B cell (primary cell): ENCODE results near the gene TMIGD2. TPM values are rescaled to one million over a fixed set of nuclear protein-coding genes. Genes with fewer than 3 reads are reported as not detected.

Source experiments
- ATAC-seq: fragments of 200-7000 bp; cut with Tn5 transposase; one replicate; pipeline ENCODE4 v1.10.0; 2021; ENCODE audit warnings: low read depth, mild to moderate bottlenecking, moderate number of reproducible peaks, moderate library complexity
- CTCF ChIA-PET: fragments of 350-600 bp; sonication (Branson Sonifier 250); formaldehyde crosslinking; loops from one replicate; lab custom pipeline; 2021; ENCODE audit warnings: antibody characterized with exemption, inconsistent platforms; lab: Charles Lee
- POLR2A ChIA-PET: fragments of 350-600 bp; sonication (Branson Sonifier 250); formaldehyde crosslinking; loops from one replicate; lab custom pipeline; 2021; ENCODE audit warnings: antibody characterized with exemption; lab: Charles Lee
- DNase-seq: peaks from one replicate; pipeline ENCODE4 v3.0.0; 2013
- H2AFZ ChIP-seq: 2 replicates; pipeline ENCODE4 v1.6.1; 2012; ENCODE audit warnings: mild to moderate bottlenecking, low read depth, low read length; ENCODE audit not compliant: insufficient read depth, poor library complexity, severe bottlenecking
- H3K27ac ChIP-seq, 2 donors: 1 replicate in 1 of 2; 2 replicates in 1 of 2; pipeline ENCODE4 v1.5.1; 2012 to 2013; ENCODE audit warnings: low read length in 2 of 2, mild to moderate bottlenecking in 2 of 2, moderate library complexity in 1 of 2
- H3K27me3 ChIP-seq, 4 experiments: fragments of 200-600 bp in 1 of 4; sonication (generic) in 1 of 4; replicated peaks in 1 of 4; 1 replicate in 2 of 4; 2 replicates in 2 of 4; pipeline versions ENCODE4 v1.6.1 to v1.7.0; 2013 to 2016; ENCODE audit warnings: low read length in 3 of 4, mild to moderate bottlenecking in 2 of 4, mixed read lengths in 1 of 4, moderate library complexity in 1 of 4; ENCODE audit not compliant: insufficient read depth in 4 of 4, control insufficient read depth in 3 of 4; ENCODE audit errors: control extremely low read depth in 1 of 4
- H3K36me3 ChIP-seq, 2 experiments: replicated peaks in 1 of 2; 1 replicate in 1 of 2; 2 replicates in 1 of 2; pipeline versions ENCODE4 v1.6.1 to v1.7.1; 2013; ENCODE audit warnings: low read length in 1 of 2; ENCODE audit not compliant: insufficient read depth in 2 of 2, control insufficient read depth in 1 of 2; ENCODE audit errors: control extremely low read depth in 1 of 2, extremely low read depth in 1 of 2
- H3K4me1 ChIP-seq, 2 donors: fragments of 200-600 bp in 1 of 2; sonication (generic) in 1 of 2; 1 replicate in 1 of 2; 2 replicates in 1 of 2; pipeline versions ENCODE4 v1.5.1 to v1.6.1; 2013 to 2017; ENCODE audit warnings: low read length in 2 of 2; ENCODE audit not compliant: control insufficient read depth in 2 of 2, insufficient read depth in 2 of 2
- H3K4me2 ChIP-seq: replicated peaks from 2 replicates; pipeline ENCODE3; 2012; ENCODE audit warnings: mild to moderate bottlenecking, low read depth, low read length; ENCODE audit not compliant: poor library complexity, severe bottlenecking
- H3K4me3 ChIP-seq, 5 experiments: fragments of 200-600 bp in 1 of 5; sonication (generic) in 1 of 5; 1 replicate in 3 of 5; 2 replicates in 2 of 5; pipeline versions ENCODE4 v1.5.1 to v1.7.0; 2011 to 2016; ENCODE audit warnings: low read length in 4 of 5, mild to moderate bottlenecking in 4 of 5, low read depth in 2 of 5, control low read depth in 1 of 5, moderate library complexity in 1 of 5; ENCODE audit not compliant: insufficient read depth in 1 of 5; ENCODE audit errors: control extremely low read depth in 1 of 5, extremely low read depth in 1 of 5
- H3K79me2 ChIP-seq: fragments of 200-600 bp; sonication (generic); one replicate; pipeline ENCODE4 v1.6.0; 2016; ENCODE audit warnings: low read length; ENCODE audit not compliant: control insufficient read depth, insufficient read depth
- H3K9ac ChIP-seq: fragments of 200-600 bp; sonication (generic); 2 replicates; pipeline ENCODE4 v1.6.1; 2017; ENCODE audit warnings: mild to moderate bottlenecking, low read length, moderate library complexity
- H3K9me3 ChIP-seq, 3 donors: one replicate each; pipeline versions ENCODE4 v1.6.1 to v1.7.1; 2013; ENCODE audit warnings: low read length in 2 of 3; ENCODE audit not compliant: control insufficient read depth in 2 of 3, insufficient read depth in 1 of 3; ENCODE audit errors: control extremely low read depth in 1 of 3
- H4K20me1 ChIP-seq: 2 replicates; pipeline ENCODE4 v1.6.0; 2012; ENCODE audit warnings: mild to moderate bottlenecking, low read length; ENCODE audit not compliant: insufficient read depth, control insufficient read depth, poor library complexity, severe bottlenecking
- H3K27ac Mint-ChIP-seq: one replicate; pipeline ENCODE4 v1.8.0; 2021; ENCODE audit warnings: mixed read lengths
- H3K27me3 Mint-ChIP-seq: one replicate; pipeline ENCODE4 v1.8.0; 2021; ENCODE audit warnings: mixed read lengths
- H3K4me1 Mint-ChIP-seq: one replicate; pipeline ENCODE4 v1.8.0; 2021; ENCODE audit warnings: mixed read lengths
- H3K4me3 Mint-ChIP-seq: one replicate; pipeline ENCODE4 v1.8.0; 2021; ENCODE audit warnings: mixed read lengths
- H3K9me3 Mint-ChIP-seq: one replicate; pipeline ENCODE4 v1.8.0; 2022; ENCODE audit warnings: mixed read lengths; ENCODE audit not compliant: insufficient read depth
- EZH2 ChIP-seq: IDR thresholded peaks from 2 replicates; pipeline ENCODE4 v1.6.1; 2012; ENCODE audit warnings: borderline replicate concordance, low read depth, mild to moderate bottlenecking, moderate library complexity, low read length; ENCODE audit not compliant: insufficient read depth, poor library complexity, severe bottlenecking
- WGBS: methylation state at CpG from one replicate; pipeline ENCODE4 v1.1.5; 2013; ENCODE audit warnings: missing lambda C conversion rate; ENCODE audit not compliant: insufficient coverage; 5-methylcytosine and 5-hydroxymethylcytosine counted together
- intact Hi-C: fragments of 100-400 bp; cut with micrococcal nuclease; formaldehyde crosslinking; loops from one replicate; pipeline ENCODE4 v1.10.0; 2022
- polyA plus RNA-seq: library from polyadenylated mRNA; depleted of rRNA; stranded (reverse); fragments of >200 nt; gene quantifications from 2 replicates; pipeline ENCODE4 v1.2.3, GENCODE V29; 2012
- total RNA-seq, 2 donors: library from RNA; stranded (reverse); fragments of 120-200 nt in 1 of 2; gene quantifications; 1 replicate in 1 of 2; 2 replicates in 1 of 2; pipeline versions ENCODE4 v1.2.3 to v1.2.4, GENCODE V29; 2013 to 2022
- TF ChIP-seq, protein P1 (sequence below): fragments of 200-600 bp; IDR thresholded peaks from one replicate; pipeline ENCODE4 v1.8.0; 2022; ENCODE audit warnings: antibody characterized with exemption, mild to moderate bottlenecking

The TMIGD2 gene
- total and polyA plus RNA-seq, 2 donors (not counting 1 experiment from before 2014, with no cell fraction given) = 0.24 TPM; not detected in 1

- intact Hi-C loops = no loop called here
- WGBS = 72% methylated on average over 6 of the region's 14 CpGs
- no peak overlapping the region for H3K4me3 Mint-ChIP-seq
- CTCF ChIA-PET = interaction anchor here (1.1 kb wide), 1 partner anchor 30 kb away, joined by 3 read pairs; no protein-coding TSS in a partner anchor
- Histone ChIP-seq H3K9me3 (no peaks in the 10 kb centered on the region), H3K79me2 (no peaks in the 10 kb centered on the region), H3K4me1 (no peaks in the 10 kb centered on the region), H3K9ac (no peak overlapping the region), H3K4me3 (no peak overlapping the region), H3K36me3 (no peaks in the 10 kb centered on the region), H2AFZ (no peak overlapping the region), H3K4me2 (no peak overlapping the region), H4K20me1 (no peaks in the 10 kb centered on the region), H3K27me3 (peaks cover 0 to 14% (median 0%) of the 10 kb centered on the region in 4 experiments), H3K27ac (no peak overlapping the region)
- no peak for TF ChIP-seq EZH2
- TF ChIP-seq, protein P1, sequence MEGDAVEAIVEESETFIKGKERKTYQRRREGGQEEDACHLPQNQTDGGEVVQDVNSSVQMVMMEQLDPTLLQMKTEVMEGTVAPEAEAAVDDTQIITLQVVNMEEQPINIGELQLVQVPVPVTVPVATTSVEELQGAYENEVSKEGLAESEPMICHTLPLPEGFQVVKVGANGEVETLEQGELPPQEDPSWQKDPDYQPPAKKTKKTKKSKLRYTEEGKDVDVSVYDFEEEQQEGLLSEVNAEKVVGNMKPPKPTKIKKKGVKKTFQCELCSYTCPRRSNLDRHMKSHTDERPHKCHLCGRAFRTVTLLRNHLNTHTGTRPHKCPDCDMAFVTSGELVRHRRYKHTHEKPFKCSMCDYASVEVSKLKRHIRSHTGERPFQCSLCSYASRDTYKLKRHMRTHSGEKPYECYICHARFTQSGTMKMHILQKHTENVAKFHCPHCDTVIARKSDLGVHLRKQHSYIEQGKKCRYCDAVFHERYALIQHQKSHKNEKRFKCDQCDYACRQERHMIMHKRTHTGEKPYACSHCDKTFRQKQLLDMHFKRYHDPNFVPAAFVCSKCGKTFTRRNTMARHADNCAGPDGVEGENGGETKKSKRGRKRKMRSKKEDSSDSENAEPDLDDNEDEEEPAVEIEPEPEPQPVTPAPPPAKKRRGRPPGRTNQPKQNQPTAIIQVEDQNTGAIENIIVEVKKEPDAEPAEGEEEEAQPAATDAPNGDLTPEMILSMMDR = no peak
- DNase-seq = no peak
- POLR2A ChIA-PET = no interaction called here
- H3K9me3 Mint-ChIP-seq = no peaks in the 10 kb centered on the region
- peaks cover 6% of the 10 kb centered on the region for H3K27me3 Mint-ChIP-seq
- no peaks in the 10 kb centered on the region for H3K4me1 Mint-ChIP-seq
- H3K27ac Mint-ChIP-seq = no peak overlapping the region
- no peak for ATAC-seq
These were observed 6.0 kb downstream of the TMIGD2 start for GRCh38 chr19:4295972-4296771.

DNA sequence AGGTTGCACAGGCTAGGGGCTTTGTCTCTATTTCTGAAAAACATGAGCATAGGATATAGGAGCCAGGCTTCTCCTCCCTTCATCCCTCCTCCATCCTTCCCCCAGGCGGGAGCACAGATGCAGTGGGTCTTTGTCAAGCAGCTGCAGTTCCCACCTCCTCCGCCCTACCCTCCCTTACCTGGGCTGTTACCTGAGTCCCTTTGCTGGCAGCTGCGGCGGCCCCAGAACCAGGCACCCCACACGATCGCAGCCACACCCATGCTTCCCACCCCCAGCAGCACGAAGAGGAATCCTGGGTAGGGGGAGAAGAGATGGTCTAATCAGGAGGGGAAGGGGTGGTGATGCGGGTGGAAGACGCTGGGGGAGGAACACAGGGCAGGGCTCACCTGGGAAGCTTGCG is 7.8 kb downstream of the TMIGD2 start:
- Histone ChIP-seq H3K36me3 (no peaks in the 10 kb centered on the region), H3K27ac (no peak overlapping the region), H2AFZ (no peak overlapping the region), H4K20me1 (no peaks in the 10 kb centered on the region), H3K4me1 (no peaks in the 10 kb centered on the region), H3K4me3 (no peak overlapping the region), H3K9me3 (no peaks in the 10 kb centered on the region), H3K9ac (no peak overlapping the region), H3K79me2 (no peaks in the 10 kb centered on the region), H3K4me2 (no peak overlapping the region), H3K27me3 (peaks cover 0 to 14% (median 0%) of the 10 kb centered on the region in 4 experiments)
- Mint-ChIP-seq H3K27ac (no peak overlapping the region), H3K4me1 (no peaks in the 10 kb centered on the region), H3K9me3 (no peaks in the 10 kb centered on the region), H3K4me3 (no peak overlapping the region), H3K27me3 (peaks cover 3% of the 10 kb centered on the region)
- TF ChIP-seq, protein P1 = no peak
- TF ChIP-seq EZH2 = no peak
- WGBS = 98% methylated on average over 4 of the region's 10 CpGs
- DNase-seq (no peak), ATAC-seq (no peak)
- intact Hi-C loops = no loop called here
- CTCF ChIA-PET = no interaction called here
- POLR2A ChIA-PET = no interaction called here
